AG04449 (cell line): ENCODE measurements around the gene IFT122.

Experiments
- CTCF ChIA-PET: fragments of 350-600 bp; formaldehyde crosslinking; extraction: SDS; loops from one replicate; lab custom pipeline; 2021; ENCODE audit warnings: antibody characterized with exemption; lab: Yijun Ruan, JAX
- POLR2A ChIA-PET: fragments of 400-600, 350-600 bp; formaldehyde crosslinking; extraction: SDS; loops from one replicate; lab custom pipeline; 2020; ENCODE audit warnings: antibody characterized with exemption, inconsistent platforms; lab: Yijun Ruan, JAX
- DNase-seq: peaks from one replicate; pipeline ENCODE4 v3.0.0-alpha.2; 2010; ENCODE audit warnings: low read depth, low spot score
- H3K4me3 ChIP-seq: 2 replicates; pipeline ENCODE4 v1.5.1; 2011; ENCODE audit warnings: low read depth, mild to moderate bottlenecking, control low read depth, low read length
- CTCF ChIP-seq: IDR thresholded peaks from one replicate; pipeline ENCODE4 v1.5.1; 2011; ENCODE audit warnings: mild to moderate bottlenecking, moderate library complexity, low read length, control low read depth, inconsistent platforms; ENCODE audit not compliant: insufficient read depth; ENCODE audit errors: missing control alignments

IFT122 gene

DNA sequence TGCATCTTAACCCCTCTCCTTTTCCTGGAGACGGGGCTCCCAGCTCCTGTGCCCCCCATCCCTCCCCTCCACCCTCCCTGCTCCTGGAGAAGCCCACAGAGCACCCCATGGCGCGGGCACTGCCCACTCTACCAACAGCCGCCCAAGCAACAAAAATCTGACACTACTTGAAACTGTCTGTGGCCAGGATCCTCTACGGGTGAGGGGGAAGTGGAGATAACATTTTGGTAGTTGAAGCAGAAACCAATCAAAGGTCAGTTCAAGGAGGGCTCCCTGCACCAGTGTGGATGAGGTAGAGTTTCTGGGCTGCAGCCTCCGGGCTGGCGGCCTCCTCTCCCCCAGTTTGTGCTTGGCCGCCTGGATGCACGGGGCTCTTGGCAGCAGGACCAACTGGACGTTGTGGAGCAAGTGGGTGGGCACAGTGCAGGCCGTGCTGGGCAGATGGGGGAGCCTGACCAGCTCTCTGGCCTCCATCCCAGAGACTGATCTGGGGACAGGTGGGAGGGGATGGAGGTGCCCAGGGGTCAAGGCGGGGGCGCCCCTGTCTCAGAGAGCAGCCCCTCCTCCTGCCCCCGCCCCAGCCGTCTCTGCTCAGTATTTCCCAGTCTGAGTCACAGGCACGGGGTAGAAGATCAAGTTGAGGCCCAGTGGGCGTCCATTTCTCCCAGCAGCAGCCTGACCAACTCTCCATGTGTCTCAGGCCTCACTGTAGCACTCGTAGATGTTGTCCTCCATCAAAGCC lies 115.8 kb downstream of the IFT122 start:
- TF ChIP-seq CTCF: no peak
- ChIA-PET CTCF (interaction anchor here (1.1 kb wide), 2 partner anchors 42 to 156 kb away, joined by 3 read pairs; no protein-coding TSS in a partner anchor), POLR2A (interaction anchor here (0.9 kb wide), 1 partner anchor 11 kb away, joined by 3 read pairs; no protein-coding TSS in a partner anchor)
- DNase-seq: no peak
- no peak overlapping the region for H3K4me3 ChIP-seq

DNA sequence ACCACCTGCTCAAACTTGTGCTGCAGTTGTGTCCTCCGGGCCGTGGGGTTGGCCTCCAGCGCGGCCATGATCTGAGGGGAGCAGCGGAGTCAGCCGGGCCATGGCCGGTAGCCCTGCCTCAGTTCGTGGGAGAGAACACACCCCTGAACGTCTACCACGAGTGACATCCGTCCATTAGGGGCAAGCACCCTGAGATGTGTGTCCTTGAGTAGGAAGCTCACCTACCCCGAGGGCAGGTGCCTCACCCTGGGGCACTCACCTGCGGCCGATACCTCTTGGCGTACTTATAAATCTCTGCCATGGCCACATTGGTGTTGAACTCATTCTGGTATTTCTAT lies 116.3 kb downstream of the IFT122 start:
- no peak for DNase-seq
- POLR2A ChIA-PET: no interaction called here
- H3K4me3 ChIP-seq: no peak overlapping the region
- CTCF ChIA-PET: interaction anchor here (1.1 to 1.6 kb wide), 2 partner anchors 66 to 156 kb away, joined by 3 to 5 read pairs; no protein-coding TSS in a partner anchor
- no peak for TF ChIP-seq CTCF

GRCh38 chr3:129556890-129557547 lies 117.0 kb downstream of the IFT122 start:
- CTCF ChIA-PET: interaction anchor here (0.6 to 1.6 kb wide), 3 partner anchors 65 to 70 kb away, joined by 3 to 5 read pairs (median 4); no protein-coding TSS in a partner anchor
- POLR2A ChIA-PET: no interaction called here
- H3K4me3 ChIP-seq: no peak overlapping the region
- no peak for DNase-seq
- TF ChIP-seq CTCF: no peak

DNA sequence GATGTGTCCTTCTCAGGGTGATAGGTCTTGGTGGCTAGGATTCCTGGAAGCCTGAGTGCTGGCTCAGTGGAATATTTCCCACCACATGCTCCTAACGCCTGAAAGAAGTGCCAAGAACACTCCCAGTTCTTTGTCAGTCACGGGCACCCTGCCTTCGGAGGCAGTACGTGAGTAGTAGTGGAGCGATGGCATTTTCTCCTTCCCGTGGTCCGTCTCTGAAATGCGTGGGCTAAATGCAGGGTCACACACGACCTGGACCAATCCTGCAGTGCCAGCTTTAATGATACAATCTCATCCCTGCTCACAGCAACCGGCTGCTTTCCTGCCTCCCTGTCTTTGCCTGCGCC lies 117.5 kb downstream of the IFT122 start:
- POLR2A ChIA-PET: no interaction called here
- DNase-seq: no peak
- CTCF ChIA-PET: interaction anchor here (0.5 to 1.6 kb wide), 5 partner anchors 36 to 178 kb away, joined by 3 to 5 read pairs (median 4); no protein-coding TSS in a partner anchor
- TF ChIP-seq CTCF: no peak
- no peak overlapping the region for H3K4me3 ChIP-seq

- H3K4me3 ChIP-seq: peak overlapping the region; percentile 18
- no peak for DNase-seq
- ChIA-PET POLR2A (interaction anchor here (1.0 to 1.5 kb wide), 2 partner anchors 38 to 40 kb away, joined by 4 to 6 read pairs; no protein-coding TSS in a partner anchor), CTCF (interaction anchor here (0.5 to 1.6 kb wide), 4 partner anchors 35 to 179 kb away, joined by 3 to 5 read pairs (median 4); no protein-coding TSS in a partner anchor)
- no peak for TF ChIP-seq CTCF
These were observed 118.2 kb downstream of the IFT122 start for GRCh38 chr3:129558081-129558771.
